WTC11 (cell line): ENCODE data around the gene SGCD. TPM values are rescaled to one million over a fixed set of nuclear protein-coding genes. Genes with fewer than 3 reads are reported as not detected.

Source experiments
- ATAC-seq: fragments of 200-7000 bp; cut with Tn5 transposase; 2 replicates; pipeline ENCODE4 v1.10.0; 2021; ENCODE audit warnings: mild to moderate bottlenecking, moderate library complexity
- CTCF ChIA-PET: fragments of 300-600 bp; sonication (Branson Sonifier 250); formaldehyde crosslinking; loops from one replicate; lab custom pipeline; 2021; ENCODE audit warnings: antibody characterized with exemption; lab: Charles Lee
- POLR2A ChIA-PET: fragments of 350-600 bp; sonication (Branson Sonifier 250); formaldehyde crosslinking; loops from one replicate; lab custom pipeline; 2021; ENCODE audit warnings: antibody characterized with exemption; lab: Charles Lee
- DNase-seq: peaks from one replicate; pipeline ENCODE4 v3.0.0; 2021; ENCODE audit warnings: low spot score
- H3K27ac Mint-ChIP-seq: 2 replicates; pipeline ENCODE4 v1.8.0; 2021; ENCODE audit warnings: mixed read lengths
- H3K27me3 Mint-ChIP-seq: 2 replicates; pipeline ENCODE4 v1.8.0; 2021; ENCODE audit warnings: low read depth, mild to moderate bottlenecking, moderate library complexity, mixed read lengths
- H3K36me3 Mint-ChIP-seq: 2 replicates; pipeline ENCODE4 v1.8.0; 2021; ENCODE audit warnings: mixed read lengths
- H3K4me1 Mint-ChIP-seq: 2 replicates; pipeline ENCODE4 v1.8.0; 2022; ENCODE audit warnings: mixed read lengths
- H3K4me3 Mint-ChIP-seq: 2 replicates; pipeline ENCODE4 v1.8.0; 2021; ENCODE audit warnings: mild to moderate bottlenecking, moderate library complexity, mixed read lengths
- H3K9me3 Mint-ChIP-seq: 2 replicates; pipeline ENCODE4 v1.8.0; 2021; ENCODE audit warnings: mixed read lengths
- ATF1 ChIP-seq: sonication (generic); formaldehyde crosslinking; IDR thresholded peaks from 2 replicates; pipeline ENCODE4 v1.8.1; 2023; ENCODE audit warnings: mild to moderate bottlenecking, moderate library complexity, missing genetic modification reagents
- CREB1 ChIP-seq: sonication (generic); formaldehyde crosslinking; IDR thresholded peaks from 2 replicates; pipeline ENCODE4 v1.8.0; 2023; ENCODE audit warnings: mild to moderate bottlenecking, missing genetic modification reagents
- CREM ChIP-seq: sonication (generic); formaldehyde crosslinking; IDR thresholded peaks from 2 replicates; pipeline ENCODE4 v1.8.1; 2022; ENCODE audit warnings: mild to moderate bottlenecking, missing genetic modification reagents, moderate library complexity
- ETV6 ChIP-seq: sonication (generic); formaldehyde crosslinking; IDR thresholded peaks from 2 replicates; pipeline ENCODE4 v1.8.1; 2022; ENCODE audit warnings: mild to moderate bottlenecking, missing genetic modification reagents
- FOXP1 ChIP-seq: sonication (generic); formaldehyde crosslinking; IDR thresholded peaks from 2 replicates; pipeline ENCODE4 v1.8.0; 2022; ENCODE audit warnings: missing genetic modification reagents, mild to moderate bottlenecking, moderate library complexity, borderline replicate concordance
- GTF2I ChIP-seq: fragments of 250-450 bp; sonication (Bioruptor Pico); conservative IDR thresholded peaks from 2 replicates; pipeline ENCODE4 v1.4.0; 2021; ENCODE audit warnings: mild to moderate bottlenecking
- IRF2 ChIP-seq: sonication (generic); formaldehyde crosslinking; IDR thresholded peaks from 2 replicates; pipeline ENCODE4 v1.8.0; 2022; ENCODE audit warnings: low read depth, missing genetic modification reagents, borderline replicate concordance
- NFE2L1 ChIP-seq: sonication (generic); formaldehyde crosslinking; IDR thresholded peaks from 2 replicates; pipeline ENCODE4 v1.8.1; 2023; ENCODE audit warnings: missing genetic modification reagents
- RELA ChIP-seq: sonication (generic); formaldehyde crosslinking; IDR thresholded peaks from 2 replicates; pipeline ENCODE4 v1.8.1; 2022; ENCODE audit warnings: missing genetic modification reagents, mild to moderate bottlenecking, borderline replicate concordance
- SMAD3 ChIP-seq: sonication (generic); formaldehyde crosslinking; IDR thresholded peaks from 2 replicates; pipeline ENCODE4 v1.8.0; 2022; ENCODE audit warnings: missing genetic modification reagents, mild to moderate bottlenecking, borderline replicate concordance
- ZBTB21 ChIP-seq: sonication (generic); formaldehyde crosslinking; IDR thresholded peaks from 2 replicates; pipeline ENCODE4 v1.8.1; 2023; ENCODE audit warnings: mild to moderate bottlenecking, missing genetic modification reagents, borderline replicate concordance
- ZNF121 ChIP-seq: sonication (generic); formaldehyde crosslinking; IDR thresholded peaks from 2 replicates; pipeline ENCODE4 v1.8.0; 2023; ENCODE audit warnings: missing genetic modification reagents
- ZNF263 ChIP-seq: sonication (generic); formaldehyde crosslinking; IDR thresholded peaks from 2 replicates; pipeline ENCODE4 v1.8.1; 2022; ENCODE audit warnings: low read depth, mild to moderate bottlenecking, moderate library complexity, missing genetic modification reagents
- ZNF416 ChIP-seq: fragments of 250-450 bp; sonication (Bioruptor Pico); IDR thresholded peaks from 2 replicates; pipeline ENCODE4 v1.9.0; 2021; ENCODE audit warnings: mild to moderate bottlenecking, inconsistent platforms
- total RNA-seq: library from RNA; stranded (reverse); gene quantifications from 3 replicates; pipeline ENCODE4 v1.2.3, GENCODE V29; 2021
- TF ChIP-seq, protein P1 (sequence below): sonication (generic); formaldehyde crosslinking; IDR thresholded peaks from 2 replicates; pipeline ENCODE4 v1.8.0; 2022; ENCODE audit warnings: missing genetic modification reagents
- TF ChIP-seq, protein P2 (sequence below): fragments of 250-450 bp; sonication (Bioruptor Pico); IDR thresholded peaks from 2 replicates; pipeline ENCODE4 v1.9.0; 2021; ENCODE audit warnings: moderate library complexity, mild to moderate bottlenecking, inconsistent platforms, borderline replicate concordance
- TF ChIP-seq, protein P3 (sequence below): sonication (generic); formaldehyde crosslinking; IDR thresholded peaks from 2 replicates; pipeline ENCODE4 v1.8.1; 2022; ENCODE audit warnings: mild to moderate bottlenecking, moderate library complexity, missing genetic modification reagents
- TF ChIP-seq, protein P4 (sequence below): sonication (generic); formaldehyde crosslinking; IDR thresholded peaks from 2 replicates; pipeline ENCODE4 v1.8.1; 2022; ENCODE audit warnings: low read depth, missing genetic modification reagents, borderline replicate concordance
- TF ChIP-seq, protein P5 (sequence below): sonication (generic); formaldehyde crosslinking; IDR thresholded peaks from 2 replicates; pipeline ENCODE4 v1.8.1; 2023; ENCODE audit warnings: mild to moderate bottlenecking, missing genetic modification reagents, moderate library complexity
- TF ChIP-seq, protein P6 (sequence below): sonication (generic); formaldehyde crosslinking; IDR thresholded peaks from 2 replicates; pipeline ENCODE4 v1.8.1; 2022; ENCODE audit warnings: low read depth, mild to moderate bottlenecking, moderate library complexity, missing genetic modification reagents, borderline replicate concordance
- TF ChIP-seq, protein P7 (sequence below): fragments of 250-450 bp; sonication (Bioruptor Pico); IDR thresholded peaks from 2 replicates; pipeline ENCODE4 v1.9.0; 2021; ENCODE audit warnings: mild to moderate bottlenecking
- TF ChIP-seq, protein P8 (sequence below): sonication (generic); formaldehyde crosslinking; IDR thresholded peaks from 2 replicates; pipeline ENCODE4 v1.8.0; 2022; ENCODE audit warnings: mild to moderate bottlenecking, missing genetic modification reagents

SGCD gene
- total RNA-seq, 1 experiment from 2014 or later: 0.33 TPM

DNA sequence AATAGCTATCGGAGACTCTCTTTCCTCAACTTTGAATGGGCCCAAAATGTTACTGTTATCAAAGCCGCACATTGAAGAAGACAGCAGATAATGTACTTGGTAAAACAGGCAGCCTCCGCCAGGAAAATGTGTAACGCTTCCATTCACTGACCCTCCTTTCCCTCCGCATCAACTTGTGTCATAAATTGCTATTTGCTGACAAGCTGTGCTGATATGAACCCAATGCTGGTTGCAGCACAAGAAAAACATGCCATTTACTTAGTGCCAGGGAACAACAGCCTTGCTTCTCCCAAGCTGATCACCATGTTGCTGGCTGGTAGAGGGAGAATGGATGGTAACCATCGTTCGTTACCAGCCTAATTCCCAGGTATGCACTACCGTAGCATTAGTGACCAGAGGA, 360.6 kb downstream of the SGCD start:
- POLR2A ChIA-PET: no interaction called here
- Mint-ChIP-seq H3K4me3 (no peak overlapping the region), H3K4me1 (peaks cover 31% of the 10 kb centered on the region), H3K27ac (no peak overlapping the region), H3K9me3 (no peaks in the 10 kb centered on the region), H3K27me3 (no peaks in the 10 kb centered on the region), H3K36me3 (no peaks in the 10 kb centered on the region)
- ATAC-seq (no peak), DNase-seq (no peak)
- no peak for TF ChIP-seq ATF1 (CRISPR knock-in tag)
- no peak for TF ChIP-seq SMAD3 (CRISPR knock-in tag)
- TF ChIP-seq RELA (CRISPR knock-in tag): no peak
- TF ChIP-seq, protein P1, sequence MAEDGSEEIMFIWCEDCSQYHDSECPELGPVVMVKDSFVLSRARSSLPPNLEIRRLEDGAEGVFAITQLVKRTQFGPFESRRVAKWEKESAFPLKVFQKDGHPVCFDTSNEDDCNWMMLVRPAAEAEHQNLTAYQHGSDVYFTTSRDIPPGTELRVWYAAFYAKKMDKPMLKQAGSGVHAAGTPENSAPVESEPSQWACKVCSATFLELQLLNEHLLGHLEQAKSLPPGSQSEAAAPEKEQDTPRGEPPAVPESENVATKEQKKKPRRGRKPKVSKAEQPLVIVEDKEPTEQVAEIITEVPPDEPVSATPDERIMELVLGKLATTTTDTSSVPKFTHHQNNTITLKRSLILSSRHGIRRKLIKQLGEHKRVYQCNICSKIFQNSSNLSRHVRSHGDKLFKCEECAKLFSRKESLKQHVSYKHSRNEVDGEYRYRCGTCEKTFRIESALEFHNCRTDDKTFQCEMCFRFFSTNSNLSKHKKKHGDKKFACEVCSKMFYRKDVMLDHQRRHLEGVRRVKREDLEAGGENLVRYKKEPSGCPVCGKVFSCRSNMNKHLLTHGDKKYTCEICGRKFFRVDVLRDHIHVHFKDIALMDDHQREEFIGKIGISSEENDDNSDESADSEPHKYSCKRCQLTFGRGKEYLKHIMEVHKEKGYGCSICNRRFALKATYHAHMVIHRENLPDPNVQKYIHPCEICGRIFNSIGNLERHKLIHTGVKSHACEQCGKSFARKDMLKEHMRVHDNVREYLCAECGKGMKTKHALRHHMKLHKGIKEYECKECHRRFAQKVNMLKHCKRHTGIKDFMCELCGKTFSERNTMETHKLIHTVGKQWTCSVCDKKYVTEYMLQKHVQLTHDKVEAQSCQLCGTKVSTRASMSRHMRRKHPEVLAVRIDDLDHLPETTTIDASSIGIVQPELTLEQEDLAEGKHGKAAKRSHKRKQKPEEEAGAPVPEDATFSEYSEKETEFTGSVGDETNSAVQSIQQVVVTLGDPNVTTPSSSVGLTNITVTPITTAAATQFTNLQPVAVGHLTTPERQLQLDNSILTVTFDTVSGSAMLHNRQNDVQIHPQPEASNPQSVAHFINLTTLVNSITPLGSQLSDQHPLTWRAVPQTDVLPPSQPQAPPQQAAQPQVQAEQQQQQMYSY (CRISPR knock-in tag): no peak
- TF ChIP-seq, protein P2, sequence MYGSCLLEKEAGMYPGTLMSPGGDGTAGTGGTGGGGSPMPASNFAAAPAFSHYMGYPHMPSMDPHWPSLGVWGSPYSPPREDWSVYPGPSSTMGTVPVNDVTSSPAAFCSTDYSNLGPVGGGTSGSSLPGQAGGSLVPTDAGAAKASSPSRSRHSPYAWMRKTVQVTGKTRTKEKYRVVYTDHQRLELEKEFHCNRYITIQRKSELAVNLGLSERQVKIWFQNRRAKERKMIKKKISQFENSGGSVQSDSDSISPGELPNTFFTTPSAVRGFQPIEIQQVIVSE (CRISPR knock-in tag): no peak
- TF ChIP-seq, protein P3, sequence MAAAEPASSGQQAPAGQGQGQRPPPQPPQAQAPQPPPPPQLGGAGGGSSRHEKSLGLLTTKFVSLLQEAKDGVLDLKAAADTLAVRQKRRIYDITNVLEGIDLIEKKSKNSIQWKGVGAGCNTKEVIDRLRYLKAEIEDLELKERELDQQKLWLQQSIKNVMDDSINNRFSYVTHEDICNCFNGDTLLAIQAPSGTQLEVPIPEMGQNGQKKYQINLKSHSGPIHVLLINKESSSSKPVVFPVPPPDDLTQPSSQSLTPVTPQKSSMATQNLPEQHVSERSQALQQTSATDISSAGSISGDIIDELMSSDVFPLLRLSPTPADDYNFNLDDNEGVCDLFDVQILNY: no peak
- TF ChIP-seq, protein P4, sequence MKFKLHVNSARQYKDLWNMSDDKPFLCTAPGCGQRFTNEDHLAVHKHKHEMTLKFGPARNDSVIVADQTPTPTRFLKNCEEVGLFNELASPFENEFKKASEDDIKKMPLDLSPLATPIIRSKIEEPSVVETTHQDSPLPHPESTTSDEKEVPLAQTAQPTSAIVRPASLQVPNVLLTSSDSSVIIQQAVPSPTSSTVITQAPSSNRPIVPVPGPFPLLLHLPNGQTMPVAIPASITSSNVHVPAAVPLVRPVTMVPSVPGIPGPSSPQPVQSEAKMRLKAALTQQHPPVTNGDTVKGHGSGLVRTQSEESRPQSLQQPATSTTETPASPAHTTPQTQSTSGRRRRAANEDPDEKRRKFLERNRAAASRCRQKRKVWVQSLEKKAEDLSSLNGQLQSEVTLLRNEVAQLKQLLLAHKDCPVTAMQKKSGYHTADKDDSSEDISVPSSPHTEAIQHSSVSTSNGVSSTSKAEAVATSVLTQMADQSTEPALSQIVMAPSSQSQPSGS (CRISPR knock-in tag): no peak
- no peak for TF ChIP-seq FOXP1 (CRISPR knock-in tag)
- TF ChIP-seq ZNF121 (CRISPR knock-in tag): no peak
- no peak for TF ChIP-seq ZNF263 (CRISPR knock-in tag)
- TF ChIP-seq, protein P5, sequence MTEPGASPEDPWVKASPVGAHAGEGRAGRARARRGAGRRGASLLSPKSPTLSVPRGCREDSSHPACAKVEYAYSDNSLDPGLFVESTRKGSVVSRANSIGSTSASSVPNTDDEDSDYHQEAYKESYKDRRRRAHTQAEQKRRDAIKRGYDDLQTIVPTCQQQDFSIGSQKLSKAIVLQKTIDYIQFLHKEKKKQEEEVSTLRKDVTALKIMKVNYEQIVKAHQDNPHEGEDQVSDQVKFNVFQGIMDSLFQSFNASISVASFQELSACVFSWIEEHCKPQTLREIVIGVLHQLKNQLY (CRISPR knock-in tag): no peak
- TF ChIP-seq CREM (CRISPR knock-in tag): no peak
- TF ChIP-seq IRF2 (CRISPR knock-in tag): no peak
- no peak for TF ChIP-seq ZBTB21 (CRISPR knock-in tag)
- no peak for TF ChIP-seq CREB1 (CRISPR knock-in tag)
- TF ChIP-seq, protein P6, sequence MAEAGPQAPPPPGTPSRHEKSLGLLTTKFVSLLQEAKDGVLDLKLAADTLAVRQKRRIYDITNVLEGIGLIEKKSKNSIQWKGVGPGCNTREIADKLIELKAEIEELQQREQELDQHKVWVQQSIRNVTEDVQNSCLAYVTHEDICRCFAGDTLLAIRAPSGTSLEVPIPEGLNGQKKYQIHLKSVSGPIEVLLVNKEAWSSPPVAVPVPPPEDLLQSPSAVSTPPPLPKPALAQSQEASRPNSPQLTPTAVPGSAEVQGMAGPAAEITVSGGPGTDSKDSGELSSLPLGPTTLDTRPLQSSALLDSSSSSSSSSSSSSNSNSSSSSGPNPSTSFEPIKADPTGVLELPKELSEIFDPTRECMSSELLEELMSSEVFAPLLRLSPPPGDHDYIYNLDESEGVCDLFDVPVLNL (CRISPR knock-in tag): no peak
- CTCF ChIA-PET: no interaction called here

DNA sequence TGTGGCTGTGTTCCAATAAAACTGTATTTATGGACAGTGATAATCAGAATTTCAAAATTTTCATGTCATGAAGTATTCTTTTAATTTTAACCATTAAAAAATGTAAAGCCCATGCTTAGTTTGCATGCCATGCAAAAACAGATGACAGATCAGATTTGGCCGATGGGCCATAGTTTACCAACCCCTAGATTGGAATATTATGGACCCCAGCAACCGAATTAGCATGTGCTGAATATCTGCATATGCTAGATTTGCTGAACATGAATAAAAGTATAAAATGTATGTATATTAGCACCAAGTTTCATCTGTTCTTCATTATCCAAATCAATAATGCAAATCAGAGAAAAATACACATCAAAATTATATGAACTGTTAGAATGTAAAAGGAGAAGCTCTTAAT, 364.6 kb downstream of the SGCD start:
- Mint-ChIP-seq H3K36me3 (no peaks in the 10 kb centered on the region), H3K4me3 (no peak overlapping the region), H3K27me3 (no peaks in the 10 kb centered on the region), H3K27ac (no peak overlapping the region), H3K4me1 (peaks cover 13% of the 10 kb centered on the region), H3K9me3 (peaks cover 3% of the 10 kb centered on the region; the same call in 1 of the 2 replicates)
- ChIA-PET POLR2A (no interaction called here), CTCF (no interaction called here)
- DNase-seq (no peak), ATAC-seq (no peak)
- no peak for TF ChIP-seq NFE2L1
- TF ChIP-seq GTF2I (CRISPR knock-in tag): no peak
- TF ChIP-seq ZNF416 (CRISPR knock-in tag): no peak
- TF ChIP-seq, protein P7, sequence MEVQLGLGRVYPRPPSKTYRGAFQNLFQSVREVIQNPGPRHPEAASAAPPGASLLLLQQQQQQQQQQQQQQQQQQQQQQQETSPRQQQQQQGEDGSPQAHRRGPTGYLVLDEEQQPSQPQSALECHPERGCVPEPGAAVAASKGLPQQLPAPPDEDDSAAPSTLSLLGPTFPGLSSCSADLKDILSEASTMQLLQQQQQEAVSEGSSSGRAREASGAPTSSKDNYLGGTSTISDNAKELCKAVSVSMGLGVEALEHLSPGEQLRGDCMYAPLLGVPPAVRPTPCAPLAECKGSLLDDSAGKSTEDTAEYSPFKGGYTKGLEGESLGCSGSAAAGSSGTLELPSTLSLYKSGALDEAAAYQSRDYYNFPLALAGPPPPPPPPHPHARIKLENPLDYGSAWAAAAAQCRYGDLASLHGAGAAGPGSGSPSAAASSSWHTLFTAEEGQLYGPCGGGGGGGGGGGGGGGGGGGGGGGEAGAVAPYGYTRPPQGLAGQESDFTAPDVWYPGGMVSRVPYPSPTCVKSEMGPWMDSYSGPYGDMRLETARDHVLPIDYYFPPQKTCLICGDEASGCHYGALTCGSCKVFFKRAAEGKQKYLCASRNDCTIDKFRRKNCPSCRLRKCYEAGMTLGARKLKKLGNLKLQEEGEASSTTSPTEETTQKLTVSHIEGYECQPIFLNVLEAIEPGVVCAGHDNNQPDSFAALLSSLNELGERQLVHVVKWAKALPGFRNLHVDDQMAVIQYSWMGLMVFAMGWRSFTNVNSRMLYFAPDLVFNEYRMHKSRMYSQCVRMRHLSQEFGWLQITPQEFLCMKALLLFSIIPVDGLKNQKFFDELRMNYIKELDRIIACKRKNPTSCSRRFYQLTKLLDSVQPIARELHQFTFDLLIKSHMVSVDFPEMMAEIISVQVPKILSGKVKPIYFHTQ (CRISPR knock-in tag): no peak
- TF ChIP-seq, protein P8, sequence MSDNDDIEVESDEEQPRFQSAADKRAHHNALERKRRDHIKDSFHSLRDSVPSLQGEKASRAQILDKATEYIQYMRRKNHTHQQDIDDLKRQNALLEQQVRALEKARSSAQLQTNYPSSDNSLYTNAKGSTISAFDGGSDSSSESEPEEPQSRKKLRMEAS (CRISPR knock-in tag): no peak
- TF ChIP-seq ETV6 (CRISPR knock-in tag): no peak
- no peak for TF ChIP-seq CREB1 (CRISPR knock-in tag)
